RWPE1 (cell line): ENCODE measurements around the gene MTHFD1.

Source experiments
- CTCF ChIA-PET: fragments of 350-600 bp; sonication (Branson Sonifier 250); formaldehyde crosslinking; extraction: SDS; loops from one replicate; lab custom pipeline; 2021; lab: Yijun Ruan, JAX
- POLR2A ChIA-PET: fragments of 400-600 bp; formaldehyde crosslinking; extraction: SDS; loops from one replicate; lab custom pipeline; 2020; ENCODE audit warnings: antibody characterized with exemption; ENCODE audit not compliant: low non-redundant PET; lab: Yijun Ruan, JAX
- DNase-seq: peaks from one replicate; pipeline ENCODE4 v3.0.0; 2012; ENCODE audit warnings: low spot score
- H3K27ac ChIP-seq: fragments of 450-650 bp; 2 replicates; pipeline ENCODE4 v1.5.1; 2017
- TF ChIP-seq, protein P1 (sequence below): fragments of 450-650 bp; conservative IDR thresholded peaks from 2 replicates; pipeline ENCODE4 v1.5.1; 2017; ENCODE audit warnings: low read depth, mild to moderate bottlenecking

The MTHFD1 gene

DNA sequence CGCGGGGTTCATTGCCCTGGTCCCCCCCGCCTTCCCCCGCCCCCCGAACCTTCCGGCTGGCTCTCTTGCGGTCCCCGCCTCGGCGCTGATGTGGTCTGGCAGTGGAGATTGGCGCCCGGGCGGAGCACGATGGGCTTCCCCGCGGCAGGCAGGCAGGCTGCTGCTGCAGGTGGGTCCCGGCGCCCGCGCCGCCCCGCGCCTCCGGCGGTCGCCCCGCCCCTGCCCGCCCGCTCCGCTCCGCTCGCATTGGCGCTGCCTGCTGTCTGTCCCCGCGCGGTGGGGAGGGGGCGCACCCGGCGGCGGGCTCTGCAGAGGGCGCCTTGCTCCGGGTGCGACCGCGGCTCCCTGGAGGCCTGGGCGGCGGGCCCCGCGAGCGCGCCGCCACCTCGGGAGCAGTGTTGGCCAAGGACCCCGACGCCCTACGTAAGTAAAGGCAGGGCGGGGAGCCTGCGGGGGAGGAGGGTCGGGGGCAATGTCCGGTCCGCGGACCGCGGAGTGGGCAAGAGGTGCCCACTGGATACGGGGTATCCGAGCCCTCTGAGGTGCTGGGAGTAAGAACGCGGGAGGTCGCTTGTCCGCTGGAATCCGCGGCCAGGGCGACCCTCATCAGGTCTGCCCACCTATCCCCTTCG, 77.2 kb downstream of the MTHFD1 start, which contains the start of gene AKAP5:
Gene AKAP5 (plus strand): TSS at position 309 of the 632 bp plus-strand sequence. CDS start 2,896 bp downstream, outside the sequence.
- DNase-seq, result peak; percentile 54
- POLR2A ChIA-PET, result interaction anchor here (0.7 kb wide), 1 partner anchor 49 kb away, joined by 3 read pairs; no protein-coding TSS in a partner anchor
- peak within 1 kb of the TSS; percentile 29; the same call in 1 of the 2 replicates for H3K27ac ChIP-seq
- TF ChIP-seq, protein P1, sequence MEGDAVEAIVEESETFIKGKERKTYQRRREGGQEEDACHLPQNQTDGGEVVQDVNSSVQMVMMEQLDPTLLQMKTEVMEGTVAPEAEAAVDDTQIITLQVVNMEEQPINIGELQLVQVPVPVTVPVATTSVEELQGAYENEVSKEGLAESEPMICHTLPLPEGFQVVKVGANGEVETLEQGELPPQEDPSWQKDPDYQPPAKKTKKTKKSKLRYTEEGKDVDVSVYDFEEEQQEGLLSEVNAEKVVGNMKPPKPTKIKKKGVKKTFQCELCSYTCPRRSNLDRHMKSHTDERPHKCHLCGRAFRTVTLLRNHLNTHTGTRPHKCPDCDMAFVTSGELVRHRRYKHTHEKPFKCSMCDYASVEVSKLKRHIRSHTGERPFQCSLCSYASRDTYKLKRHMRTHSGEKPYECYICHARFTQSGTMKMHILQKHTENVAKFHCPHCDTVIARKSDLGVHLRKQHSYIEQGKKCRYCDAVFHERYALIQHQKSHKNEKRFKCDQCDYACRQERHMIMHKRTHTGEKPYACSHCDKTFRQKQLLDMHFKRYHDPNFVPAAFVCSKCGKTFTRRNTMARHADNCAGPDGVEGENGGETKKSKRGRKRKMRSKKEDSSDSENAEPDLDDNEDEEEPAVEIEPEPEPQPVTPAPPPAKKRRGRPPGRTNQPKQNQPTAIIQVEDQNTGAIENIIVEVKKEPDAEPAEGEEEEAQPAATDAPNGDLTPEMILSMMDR, result no peak
- CTCF ChIA-PET, result interaction anchor here (0.6 to 1.2 kb wide), 3 partner anchors 11 to 14 kb away, joined by 3 to 4 read pairs (median 4); no protein-coding TSS in a partner anchor

DNA sequence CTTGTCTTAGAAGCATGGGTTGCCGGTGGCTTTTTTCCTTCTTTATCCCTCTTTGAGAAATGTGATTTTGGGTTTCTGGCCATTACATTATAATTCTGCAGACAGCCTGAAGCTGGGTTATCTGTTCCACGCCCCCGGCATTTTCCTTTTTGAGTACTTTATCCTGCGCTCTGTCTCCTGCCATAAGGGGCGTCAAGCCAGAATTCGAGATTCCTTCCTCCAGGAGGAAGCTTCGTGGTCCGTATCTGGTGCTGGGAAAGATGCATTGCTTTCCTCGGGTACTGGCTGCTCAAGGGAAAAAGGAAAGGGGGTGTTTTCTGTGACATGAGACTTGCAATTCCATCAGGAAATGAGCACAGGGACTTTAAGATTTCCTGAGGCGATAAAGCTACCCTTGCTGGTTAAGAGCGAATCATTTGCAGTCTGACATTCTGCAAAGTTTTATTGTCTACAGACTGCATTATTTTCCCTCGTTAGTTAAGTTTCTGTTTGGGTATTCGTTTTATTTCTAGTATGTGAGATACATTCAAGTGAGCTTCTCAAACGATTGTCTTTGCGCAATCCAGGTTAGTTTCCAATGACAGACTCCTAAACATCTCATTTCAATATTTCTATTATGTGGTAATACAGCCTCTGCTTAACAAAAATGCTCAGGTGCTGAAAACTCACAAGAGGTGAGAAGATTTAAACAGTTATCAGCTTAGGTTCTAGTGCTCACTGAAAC, 77.8 kb downstream of the MTHFD1 start:
- peak; percentile 33 for DNase-seq
- POLR2A ChIA-PET, result interaction anchor here (0.7 kb wide), 1 partner anchor 49 kb away, joined by 3 read pairs; no protein-coding TSS in a partner anchor
- H3K27ac ChIP-seq, result peak overlapping the region; percentile 29; the same call in 1 of the 2 replicates
- TF ChIP-seq, protein P1, result no peak
- CTCF ChIA-PET, result interaction anchor here (0.6 to 1.2 kb wide), 6 partner anchors 9 to 471 kb away, joined by 3 to 6 read pairs (median 3); no protein-coding TSS in a partner anchor

- TF ChIP-seq, protein P1, result no peak
- ChIA-PET CTCF (interaction anchor here (0.9 to 1.2 kb wide), 2 partner anchors 8 to 22 kb away, joined by 3 to 6 read pairs; no protein-coding TSS in a partner anchor), POLR2A (no interaction called here)
- DNase-seq, result no peak
- H3K27ac ChIP-seq, result no peak overlapping the region
Observed at GRCh38 chr14:64467101-64467500, 78.9 kb downstream of the MTHFD1 start.

- POLR2A ChIA-PET, result no interaction called here
- CTCF ChIA-PET, result no interaction called here
- no peak for DNase-seq
Observed at GRCh38 chr14:64467566-64467965, 79.4 kb downstream of the MTHFD1 start.

GRCh38 chr14:64468451-64468850, 80.3 kb downstream of the MTHFD1 start:
- TF ChIP-seq, protein P1, result no peak
- CTCF ChIA-PET, result interaction anchor here (1.2 kb wide), 1 partner anchor 10 kb away, joined by 4 read pairs; no protein-coding TSS in a partner anchor
- no peak overlapping the region for H3K27ac ChIP-seq
- POLR2A ChIA-PET, result no interaction called here
- DNase-seq, result no peak

More at GRCh38 chr14:64467566-64467965, 79.4 kb downstream of the MTHFD1 start:
- TF ChIP-seq, protein P1, result no peak
- H3K27ac ChIP-seq, result no peak overlapping the region

GRCh38 chr14:64474041-64474440, 85.9 kb downstream of the MTHFD1 start:
- ChIA-PET CTCF (interaction anchor here (0.6 kb wide), 1 partner anchor 8 kb away, joined by 3 read pairs; no protein-coding TSS in a partner anchor), POLR2A (no interaction called here)
- no peak overlapping the region for H3K27ac ChIP-seq
- no peak for DNase-seq
- TF ChIP-seq, protein P1, result no peak
